D341Med (cell line): Measurements from ENCODE around the gene MTX1.
A peak's percentile ranks its signal among the peaks of the same experiment; 100 is the strongest.

Experiments used
- DNase-seq: peaks from one replicate; pipeline ENCODE4 v3.0.0; 2012; ENCODE audit warnings: low spot score

Gene MTX1

GRCh38 chr1:155174324-155175280 lies 33.9 kb upstream of the MTX1 start:
- DNase-seq: peak; percentile 62

- peak; percentile 21 for DNase-seq
Observed at GRCh38 chr1:155175281-155175926, 33.1 kb upstream of the MTX1 start.

- peak; percentile 50 for DNase-seq
Observed at GRCh38 chr1:155175927-155176371, 32.5 kb upstream of the MTX1 start.

GRCh38 chr1:155176544-155177071 lies 31.9 kb upstream of the MTX1 start:
- DNase-seq: peak; percentile 91

GRCh38 chr1:155177192-155177917 lies 31.1 kb upstream of the MTX1 start:
- no peak for DNase-seq

- peak; percentile 31 for DNase-seq
Observed at GRCh38 chr1:155177918-155178281, 30.6 kb upstream of the MTX1 start.

GRCh38 chr1:155178441-155179111 lies 29.9 kb upstream of the MTX1 start:
- DNase-seq: peak; percentile 42

GRCh38 chr1:155179112-155180031 lies 29.1 kb upstream of the MTX1 start:
- peak; percentile 27 for DNase-seq

GRCh38 chr1:155181371-155182051 lies 27.0 kb upstream of the MTX1 start:
- DNase-seq: no peak

- no peak for DNase-seq
Observed at GRCh38 chr1:155182052-155182550, 26.4 kb upstream of the MTX1 start.

- no peak for DNase-seq
Observed at GRCh38 chr1:155183775-155184221, 24.7 kb upstream of the MTX1 start.

- no peak for DNase-seq
Observed at GRCh38 chr1:155184351-155184811, 24.1 kb upstream of the MTX1 start.

- DNase-seq: no peak
Observed at GRCh38 chr1:155184835-155185782, 23.4 kb upstream of the MTX1 start.

GRCh38 chr1:155185783-155186066 lies 22.8 kb upstream of the MTX1 start:
- DNase-seq: no peak

- no peak for DNase-seq
Observed at GRCh38 chr1:155186067-155186793, 22.3 kb upstream of the MTX1 start.

- no peak for DNase-seq
Observed at GRCh38 chr1:155186794-155187455, 21.6 kb upstream of the MTX1 start.

GRCh38 chr1:155187456-155187891 lies 21.0 kb upstream of the MTX1 start:
- no peak for DNase-seq
